GM12873 (cell line): ENCODE data around the gene SEMA5A.

Source experiments
- TF ChIP-seq, protein P1 (sequence below): IDR thresholded peaks from 2 replicates; pipeline ENCODE4 v1.5.1; 2012; ENCODE audit warnings: low read depth, mild to moderate bottlenecking, moderate library complexity, low read length, control low read depth; ENCODE audit not compliant: insufficient read depth; ENCODE audit errors: missing control alignments

The SEMA5A gene

GRCh38 chr5:9241479-9242305, 304.2 kb downstream of the SEMA5A start:
- TF ChIP-seq, protein P1, sequence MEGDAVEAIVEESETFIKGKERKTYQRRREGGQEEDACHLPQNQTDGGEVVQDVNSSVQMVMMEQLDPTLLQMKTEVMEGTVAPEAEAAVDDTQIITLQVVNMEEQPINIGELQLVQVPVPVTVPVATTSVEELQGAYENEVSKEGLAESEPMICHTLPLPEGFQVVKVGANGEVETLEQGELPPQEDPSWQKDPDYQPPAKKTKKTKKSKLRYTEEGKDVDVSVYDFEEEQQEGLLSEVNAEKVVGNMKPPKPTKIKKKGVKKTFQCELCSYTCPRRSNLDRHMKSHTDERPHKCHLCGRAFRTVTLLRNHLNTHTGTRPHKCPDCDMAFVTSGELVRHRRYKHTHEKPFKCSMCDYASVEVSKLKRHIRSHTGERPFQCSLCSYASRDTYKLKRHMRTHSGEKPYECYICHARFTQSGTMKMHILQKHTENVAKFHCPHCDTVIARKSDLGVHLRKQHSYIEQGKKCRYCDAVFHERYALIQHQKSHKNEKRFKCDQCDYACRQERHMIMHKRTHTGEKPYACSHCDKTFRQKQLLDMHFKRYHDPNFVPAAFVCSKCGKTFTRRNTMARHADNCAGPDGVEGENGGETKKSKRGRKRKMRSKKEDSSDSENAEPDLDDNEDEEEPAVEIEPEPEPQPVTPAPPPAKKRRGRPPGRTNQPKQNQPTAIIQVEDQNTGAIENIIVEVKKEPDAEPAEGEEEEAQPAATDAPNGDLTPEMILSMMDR, result no peak

DNA sequence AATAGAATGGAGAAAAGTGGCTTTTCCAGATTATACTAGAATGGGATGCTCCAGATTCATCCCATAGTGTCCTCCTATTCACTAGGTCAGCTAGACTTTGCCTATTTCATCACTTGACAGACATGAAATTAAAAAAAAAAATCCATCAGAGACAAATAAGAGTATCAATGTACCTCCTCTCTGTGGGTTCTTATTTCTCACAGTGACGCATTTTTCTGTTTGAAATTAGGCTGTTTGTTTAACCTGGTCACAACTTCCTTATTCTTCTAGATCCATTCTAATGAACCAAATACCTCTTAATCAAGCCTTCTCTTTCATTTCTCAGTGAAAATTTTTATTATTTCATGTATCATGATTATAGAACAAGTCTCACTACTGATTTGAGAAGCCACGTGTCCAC, 305.4 kb downstream of the SEMA5A start:
- TF ChIP-seq, protein P1, result no peak

DNA sequence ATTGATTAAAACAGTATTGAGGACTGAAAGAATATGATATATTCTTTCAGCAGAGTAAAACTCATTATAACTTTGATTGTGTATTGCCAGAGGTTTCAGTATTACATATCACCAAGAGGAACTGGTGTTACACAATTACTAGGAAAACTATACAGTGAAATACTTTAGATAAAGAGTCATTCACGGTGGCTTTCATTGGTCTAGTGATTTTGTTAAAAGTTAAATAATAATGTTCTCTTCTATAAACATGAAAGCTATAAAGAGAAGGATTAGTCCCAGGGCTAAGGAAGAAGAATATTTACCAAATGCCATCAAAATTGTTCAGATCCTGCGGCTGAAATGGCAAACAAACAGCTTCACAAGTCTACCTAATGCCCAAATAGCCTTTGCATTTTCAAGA, 306.2 kb downstream of the SEMA5A start:
- TF ChIP-seq, protein P1, result no peak

DNA sequence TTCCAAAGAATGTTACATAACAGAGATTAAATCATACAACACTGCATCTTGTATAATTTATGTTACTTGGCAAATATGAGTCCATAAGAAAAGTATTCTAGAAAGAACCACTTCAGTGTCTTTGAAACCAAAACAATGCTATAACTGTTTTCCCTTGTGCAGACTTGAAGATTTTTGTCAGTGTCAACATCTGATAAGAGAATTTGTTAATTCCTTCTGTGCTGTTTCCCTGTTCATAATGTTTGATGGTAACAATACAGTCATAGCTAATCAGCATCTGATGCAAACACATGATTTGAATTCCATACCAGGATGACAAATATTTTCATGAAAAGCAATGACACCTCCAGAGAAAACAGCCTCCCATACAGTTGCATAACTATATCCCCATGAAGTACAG, 306.8 kb downstream of the SEMA5A start:
- TF ChIP-seq, protein P1, result no peak

GRCh38 chr5:9233712-9234111, 312.2 kb downstream of the SEMA5A start:
- TF ChIP-seq, protein P1, result no peak

DNA sequence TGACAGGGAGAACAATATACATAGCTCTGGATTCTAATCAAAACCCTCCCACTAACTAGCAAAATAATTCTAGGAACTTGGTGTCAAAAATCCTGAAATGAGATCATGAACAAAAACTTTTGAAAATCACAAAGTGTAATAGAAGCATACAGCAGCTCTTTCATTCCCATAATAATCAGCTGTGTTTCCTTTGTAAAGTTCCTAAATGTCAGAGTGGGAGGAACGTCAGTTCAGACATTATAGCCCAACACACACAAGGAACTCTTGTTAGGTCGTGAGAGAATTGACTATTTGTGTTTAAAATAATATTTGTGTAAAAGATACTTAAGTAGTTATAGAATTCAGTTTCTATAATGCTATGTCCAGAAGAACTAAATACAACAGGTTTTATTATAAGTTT, 312.8 kb downstream of the SEMA5A start:
- TF ChIP-seq, protein P1, result no peak

DNA sequence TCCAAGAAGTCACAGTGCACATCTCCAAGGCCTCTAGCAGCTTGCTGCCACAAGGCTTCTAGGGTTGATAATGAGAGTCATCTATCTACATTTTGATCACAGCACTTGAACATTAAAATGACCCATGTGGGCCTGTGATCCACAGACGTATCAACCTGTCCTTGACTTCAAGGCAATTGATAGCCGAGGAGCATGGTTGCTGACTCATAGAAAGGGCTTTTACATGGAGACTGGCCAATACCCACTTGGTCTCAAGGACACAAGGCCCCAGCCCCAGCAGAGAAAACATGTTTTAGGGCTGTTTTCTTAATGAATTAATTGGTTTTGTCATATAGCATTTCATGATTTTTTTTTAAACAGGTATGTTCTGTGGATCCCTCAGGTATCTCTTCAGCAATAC, 314.0 kb downstream of the SEMA5A start:
- TF ChIP-seq, protein P1, result no peak
